Measurements from ENCODE around the gene OR5K3. TPM values are rescaled to one million over a fixed set of nuclear protein-coding genes. Genes with fewer than 3 reads are reported as not detected.

The OR5K3 gene
- total and polyA plus RNA-seq, 2 experiments from 2014 or later: not detected

GRCh38 chr3:98434412-98434811 lies 43.9 kb downstream of the OR5K3 start:
- Histone ChIP-seq H3K27me3 (no peaks in the 10 kb centered on the region), H3K9me3 (ENCODE audit: low read depth) (no peaks in the 10 kb centered on the region), H3K4me3 (no peak overlapping the region), H3K36me3 (no peaks in the 10 kb centered on the region), H3K4me1 (ENCODE audit: low read depth) (no peaks in the 10 kb centered on the region), H3K27ac (no peak overlapping the region)
- no peak for TF ChIP-seq CTCF (IDR thresholded peaks at IDR 0.05; ENCODE audit: low read depth, low read length)
- DNase-seq (ENCODE audit: low read depth in 1 of 2, low spot score in 1 of 2): no peak

- no peaks in the 10 kb centered on the region for H3K27me3 ChIP-seq
- no peaks in the 10 kb centered on the region for H3K9me3 ChIP-seq (ENCODE audit: low read depth)
- DNase-seq (ENCODE audit: low read depth in 1 of 2, low spot score in 1 of 2): no peak
- no peaks in the 10 kb centered on the region for H3K36me3 ChIP-seq
- TF ChIP-seq CTCF (IDR thresholded peaks at IDR 0.05; ENCODE audit: low read depth, low read length): no peak
- H3K4me1 ChIP-seq (ENCODE audit: low read depth): no peaks in the 10 kb centered on the region
- no peak overlapping the region for H3K4me3 ChIP-seq
- H3K27ac ChIP-seq: no peak overlapping the region
Measured at GRCh38 chr3:98440283-98440682, 49.8 kb downstream of the OR5K3 start.

Other genes with a start within 250 kb of the OR5K3 start
- gene OR5H14, start 243.2 kb upstream of the OR5K3 start, total RNA-seq: not detected in 2 replicates
- gene OR5H14, start 243.2 kb upstream of the OR5K3 start, polyA plus RNA-seq: not detected in 2 replicates
- gene OR5H15, start 224.0 kb upstream of the OR5K3 start, total RNA-seq: not detected in 2 replicates
- gene OR5H15, start 224.0 kb upstream of the OR5K3 start, polyA plus RNA-seq: not detected in 2 replicates
- gene OR5H6, start 126.4 kb upstream of the OR5K3 start, total RNA-seq: not detected in 2 replicates
- not detected in 2 replicates for gene OR5H6, start 126.4 kb upstream of the OR5K3 start, polyA plus RNA-seq
- gene OR5H2, start 108.2 kb upstream of the OR5K3 start, total RNA-seq: not detected in 2 replicates
- not detected in 2 replicates for gene OR5H2, start 108.2 kb upstream of the OR5K3 start, polyA plus RNA-seq
- gene OR5K4, start 36.8 kb upstream of the OR5K3 start, total RNA-seq: not detected in 2 replicates
- not detected in 2 replicates for gene OR5K4, start 36.8 kb upstream of the OR5K3 start, polyA plus RNA-seq
- not detected in 2 replicates for gene OR5K1, start 72.5 kb downstream of the OR5K3 start, total RNA-seq
- gene OR5K1, start 72.5 kb downstream of the OR5K3 start, polyA plus RNA-seq: not detected in 2 replicates
- not detected in 2 replicates for gene OR5K2, start 107.0 kb downstream of the OR5K3 start, total RNA-seq
- gene OR5K2, start 107.0 kb downstream of the OR5K3 start, polyA plus RNA-seq: not detected in 2 replicates
- gene CLDND1, start 132.2 kb downstream of the OR5K3 start, total RNA-seq: 70.1 and 83.9 TPM in 2 replicates
- 59.6 and 81.4 TPM in 2 replicates for gene CLDND1, start 132.2 kb downstream of the OR5K3 start, polyA plus RNA-seq
- not detected in 2 replicates for gene GPR15, start 141.3 kb downstream of the OR5K3 start, total RNA-seq
- gene GPR15, start 141.3 kb downstream of the OR5K3 start, polyA plus RNA-seq: not detected in 2 replicates
- 37.3 and 45.0 TPM in 2 replicates for gene CPOX, start 202.9 kb downstream of the OR5K3 start, total RNA-seq
- gene CPOX, start 202.9 kb downstream of the OR5K3 start, polyA plus RNA-seq: 10.5 and 12.0 TPM in 2 replicates

Measured in cardiac muscle cell (in vitro differentiated cells and primary cell).